ENCODE data around the gene UBE2D2.
"Not testable (repeated sequence)": the region's sequence is repeated elsewhere in the genome, so short reads cannot be mapped to it uniquely, and the experiment has no call there.

UBE2D2 gene

DNA sequence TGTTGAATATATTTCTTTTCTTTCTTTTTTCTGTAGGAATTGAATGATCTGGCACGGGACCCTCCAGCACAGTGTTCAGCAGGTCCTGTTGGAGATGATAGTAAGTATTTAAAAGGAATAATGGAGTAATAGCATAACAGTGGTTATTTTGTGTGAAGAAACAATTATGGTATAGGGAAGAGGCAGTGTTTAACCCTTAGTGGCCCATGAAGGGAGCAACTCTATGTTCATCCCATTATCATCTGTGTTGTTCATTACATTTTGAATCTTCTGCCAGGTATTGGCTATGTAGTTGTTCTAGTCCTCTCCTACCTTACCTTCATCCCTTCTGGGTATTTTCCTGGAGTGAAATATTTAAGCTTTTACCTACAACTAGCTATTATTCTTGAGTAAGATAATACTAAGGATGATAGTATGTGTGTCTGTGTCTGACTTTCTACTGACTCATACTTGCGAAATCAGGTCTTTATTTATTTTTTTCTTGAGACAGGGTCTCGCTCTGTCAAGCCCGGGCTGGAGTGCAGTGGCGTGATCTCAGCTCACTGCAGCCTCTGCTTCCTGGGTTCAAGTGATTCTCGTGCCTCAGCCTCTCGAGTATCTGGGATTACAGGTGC is 39.3 kb downstream of the UBE2D2 start:
- Histone ChIP-seq H3K4me1 (peaks cover 42% of the 10 kb centered on the region), H3K27ac (no peak overlapping the region), H3K4me3 (no peak overlapping the region), H3K9me3 (peaks cover 18% of the 10 kb centered on the region), H3K27me3 (no peaks in the 10 kb centered on the region), H4K20me1 (peaks cover 100% of the 10 kb centered on the region), H3K4me2 (no peak overlapping the region), H3K9ac (no peak overlapping the region), H3K36me3 (peaks cover 84% of the 10 kb centered on the region)
- TF ChIP-seq Cebpa-rat (IDR thresholded peaks at IDR 0.05) = no peak

GRCh38 chr5:139601429-139601828 is 40.3 kb downstream of the UBE2D2 start:
- peaks cover 100% of the 10 kb centered on the region for H4K20me1 ChIP-seq
- H3K4me1 ChIP-seq = peaks cover 52% of the 10 kb centered on the region
- no peak overlapping the region for H3K27ac ChIP-seq
- H3K9me3 ChIP-seq = peaks cover 9% of the 10 kb centered on the region
- no peak overlapping the region for H3K4me3 ChIP-seq
- no peak for TF ChIP-seq Cebpa-rat (IDR thresholded peaks at IDR 0.05)
- H3K27me3 ChIP-seq = no peaks in the 10 kb centered on the region
- H3K36me3 ChIP-seq = peaks cover 81% of the 10 kb centered on the region
- no peak overlapping the region for H3K9ac ChIP-seq
- H3K4me2 ChIP-seq = no peak overlapping the region

- not testable (repeated sequence) for H3K27ac ChIP-seq, H3K4me3 ChIP-seq, H3K9ac ChIP-seq, H3K9me3 ChIP-seq, H3K27me3 ChIP-seq, H3K4me2 ChIP-seq
- H3K36me3 ChIP-seq = peaks cover 80% of the 10 kb centered on the region
- peaks cover 100% of the 10 kb centered on the region for H4K20me1 ChIP-seq
- H3K4me1 ChIP-seq = peaks cover 57% of the 10 kb centered on the region
These were observed 40.8 kb downstream of the UBE2D2 start for GRCh38 chr5:139601948-139602347.

- Histone ChIP-seq H3K27ac (peak overlapping the region; percentile 63; the same call in 1 of the 2 replicates), H3K9me3 (no peaks in the 10 kb centered on the region), H3K36me3 (peaks cover 73% of the 10 kb centered on the region), H3K4me2 (peak overlapping the region; percentile 65), H3K9ac (peak overlapping the region; percentile 45; the same call in 1 of the 2 replicates), H3K4me3 (no peak overlapping the region), H3K27me3 (no peaks in the 10 kb centered on the region), H4K20me1 (peaks cover 100% of the 10 kb centered on the region), H3K4me1 (peaks cover 53% of the 10 kb centered on the region)
- TF ChIP-seq Cebpa-rat (IDR thresholded peaks at IDR 0.05) = 0 out of 2 replicates have a peak, but pooled peaks have one; percentile 33
These were observed 44.7 kb downstream of the UBE2D2 start for GRCh38 chr5:139605887-139606286.

DNA sequence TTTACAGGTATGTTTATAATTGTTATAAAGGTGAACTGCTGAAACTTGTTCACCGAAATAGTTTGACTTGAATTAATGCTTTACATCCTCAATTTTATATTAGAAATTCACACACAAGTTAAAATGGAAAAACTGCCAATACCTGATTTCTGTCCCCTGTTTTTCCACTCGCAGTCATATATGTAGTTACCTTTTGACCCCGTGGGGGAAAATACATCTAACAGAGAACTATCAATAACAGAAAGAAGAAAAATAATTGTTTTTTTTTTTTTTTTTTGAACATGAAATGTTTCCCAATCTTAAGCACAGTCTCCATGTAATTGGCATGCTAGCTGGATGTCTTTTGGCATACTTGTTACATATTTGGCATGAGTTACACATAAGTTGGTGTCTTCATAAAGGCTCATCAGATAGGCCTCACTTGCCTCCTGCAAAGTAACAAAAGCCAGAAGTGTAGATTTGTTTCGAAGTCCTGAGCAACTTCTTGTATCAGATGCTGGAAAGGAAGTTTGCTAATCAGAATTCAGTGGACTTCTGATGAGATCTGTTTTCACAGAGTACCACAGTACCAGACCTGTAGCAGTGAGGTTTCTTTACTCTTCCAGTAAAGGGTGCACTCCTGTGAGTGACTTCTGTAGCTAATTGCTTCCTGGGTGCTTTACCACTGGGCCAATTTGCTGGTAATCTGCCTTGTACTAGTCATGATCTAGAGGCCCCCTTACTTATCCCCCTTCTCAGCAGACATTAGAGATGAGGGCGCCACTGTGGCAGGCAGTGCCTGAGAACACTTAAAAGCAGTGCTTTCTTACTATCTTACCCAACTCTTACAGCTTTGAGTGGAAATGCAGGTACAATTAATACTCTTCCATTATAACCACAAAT is 50.8 kb downstream of the UBE2D2 start:
- Histone ChIP-seq H3K4me1 (peaks cover 10% of the 10 kb centered on the region; the same call in 1 of the 2 replicates), H3K9me3 (no peaks in the 10 kb centered on the region), H3K4me2 (no peak overlapping the region), H3K36me3 (peaks cover 86% of the 10 kb centered on the region), H3K27ac (no peak overlapping the region), H4K20me1 (peaks cover 89% of the 10 kb centered on the region), H3K9ac (no peak overlapping the region), H3K4me3 (no peak overlapping the region), H3K27me3 (no peaks in the 10 kb centered on the region)
- TF ChIP-seq Cebpa-rat (IDR thresholded peaks at IDR 0.05) = no peak

- H3K9me3 ChIP-seq = no peaks in the 10 kb centered on the region
- no peak overlapping the region for H3K4me2 ChIP-seq
- no peaks in the 10 kb centered on the region for H3K4me1 ChIP-seq
- H3K4me3 ChIP-seq = no peak overlapping the region
- H4K20me1 ChIP-seq = peaks cover 46% of the 10 kb centered on the region
- H3K27me3 ChIP-seq = no peaks in the 10 kb centered on the region
- H3K9ac ChIP-seq = no peak overlapping the region
- no peak overlapping the region for H3K27ac ChIP-seq
- TF ChIP-seq Cebpa-rat (IDR thresholded peaks at IDR 0.05) = no peak
- H3K36me3 ChIP-seq = peaks cover 100% of the 10 kb centered on the region
These were observed 58.7 kb downstream of the UBE2D2 start for GRCh38 chr5:139619861-139620260.

DNA sequence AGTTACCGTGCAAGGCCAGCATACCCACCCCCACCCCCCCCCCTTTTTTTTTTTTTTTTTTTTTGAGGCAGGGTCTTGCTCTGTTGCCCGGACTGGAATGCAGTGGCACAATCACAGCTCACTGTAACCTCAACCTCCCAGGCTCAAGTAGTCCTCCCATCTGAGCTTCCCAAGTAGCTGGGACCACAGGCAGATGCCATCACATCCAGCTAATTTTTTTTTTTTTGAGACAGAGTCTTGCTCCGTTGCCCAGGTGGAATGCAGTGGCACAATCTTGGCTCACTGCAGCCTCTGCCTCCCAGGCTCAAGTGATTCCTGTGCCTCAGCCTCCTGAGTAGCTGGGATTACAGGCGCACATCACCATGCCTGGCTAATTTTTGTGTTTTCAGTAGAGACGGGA is 64.3 kb downstream of the UBE2D2 start:
- H3K27ac ChIP-seq, H3K4me1 ChIP-seq, H3K4me3 ChIP-seq, H3K9me3 ChIP-seq, H3K9ac ChIP-seq, H3K4me2 ChIP-seq, H3K27me3 ChIP-seq: not testable (repeated sequence)
- Histone ChIP-seq H4K20me1 (peaks cover 43% of the 10 kb centered on the region), H3K36me3 (peaks cover 99% of the 10 kb centered on the region)

DNA sequence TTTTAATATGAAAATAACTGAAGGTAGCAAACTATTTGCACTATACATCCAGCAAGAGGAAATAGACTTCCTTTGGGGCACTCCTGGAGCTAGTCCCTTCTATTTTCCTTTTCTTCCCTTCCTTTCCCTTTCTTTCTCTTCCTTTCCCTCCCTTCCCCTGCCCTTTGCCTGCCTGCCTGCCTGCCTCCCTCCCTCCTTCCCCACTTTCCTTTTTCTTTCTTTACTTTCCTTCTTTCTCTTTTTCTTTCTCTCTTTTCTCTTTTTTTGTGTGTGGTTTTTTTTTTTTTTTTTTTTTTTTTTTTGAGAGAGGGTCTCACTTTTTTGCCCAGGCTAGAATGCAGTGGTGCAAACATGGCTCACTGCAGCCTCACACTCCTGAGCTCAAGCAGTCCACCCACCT is 69.7 kb downstream of the UBE2D2 start:
- Histone ChIP-seq H3K4me1 (peaks cover 34% of the 10 kb centered on the region), H3K27me3 (no peaks in the 10 kb centered on the region), H3K9ac (no peak overlapping the region), H3K36me3 (peaks cover 53% of the 10 kb centered on the region), H3K27ac (no peak overlapping the region), H3K4me3 (no peak overlapping the region), H4K20me1 (peaks cover 61% of the 10 kb centered on the region), H3K4me2 (no peak overlapping the region), H3K9me3 (no peaks in the 10 kb centered on the region)
- TF ChIP-seq Cebpa-rat (IDR thresholded peaks at IDR 0.05) = no peak

DNA sequence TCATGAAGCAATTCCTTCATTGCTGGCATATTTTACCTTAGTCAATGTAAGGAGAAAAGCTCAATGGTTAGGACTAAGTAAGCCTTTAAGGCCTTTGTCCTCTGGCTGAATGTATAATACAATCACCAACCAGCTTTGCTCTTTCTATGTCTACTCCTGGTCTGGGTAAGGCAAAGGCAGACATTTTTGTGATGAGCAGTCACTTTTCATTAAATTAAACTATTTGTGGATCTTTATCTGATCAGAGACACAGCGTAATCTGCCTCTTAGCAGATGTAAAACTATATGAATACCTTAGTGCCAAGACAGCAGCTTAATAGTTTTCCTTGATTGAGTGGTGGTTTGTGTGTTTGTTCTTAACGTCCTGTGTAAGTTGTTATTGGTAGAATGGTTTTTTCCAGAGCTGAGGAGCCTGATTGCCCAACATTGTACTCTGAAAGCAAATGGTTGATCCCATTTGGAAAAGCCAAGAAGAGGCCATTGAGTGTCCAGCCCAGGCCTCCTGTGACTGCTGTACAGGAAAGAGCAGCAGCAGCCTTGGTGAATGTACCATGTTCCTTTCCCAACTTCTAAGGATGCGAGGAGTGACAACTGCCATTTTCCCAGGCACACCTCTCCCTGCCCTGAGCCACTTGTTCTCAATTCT is 70.5 kb downstream of the UBE2D2 start:
- no peak overlapping the region for H3K27ac ChIP-seq
- H3K4me2 ChIP-seq = no peak overlapping the region
- peaks cover 42% of the 10 kb centered on the region for H3K4me1 ChIP-seq
- H3K36me3 ChIP-seq = peaks cover 45% of the 10 kb centered on the region
- no peaks in the 10 kb centered on the region for H3K9me3 ChIP-seq
- no peaks in the 10 kb centered on the region for H3K27me3 ChIP-seq
- no peak for TF ChIP-seq Cebpa-rat (IDR thresholded peaks at IDR 0.05)
- no peak overlapping the region for H3K9ac ChIP-seq
- no peak overlapping the region for H3K4me3 ChIP-seq
- H4K20me1 ChIP-seq = peaks cover 61% of the 10 kb centered on the region
